Upper lobe of left lung (tissue), 6 donors: ENCODE measurements around the gene HTRA1. TPM values are rescaled to one million over a fixed set of nuclear protein-coding genes. Genes with fewer than 3 reads are reported as not detected.
A peak's percentile ranks its signal among the peaks of the same experiment; 100 is the strongest.

Experiments
- ATAC-seq, 2 donors: fragments of 200-7000 bp; cut with Tn5 transposase; one replicate each; pipeline ENCODE4 v1.9.1; 2022; ENCODE audit warnings: mild to moderate bottlenecking in 2 of 2, moderate library complexity in 2 of 2; ENCODE audit not compliant: low FRiP score in 2 of 2
- DNase-seq, 2 donors: peaks; one replicate each; pipeline ENCODE4 v3.0.0-alpha.2; 2019 to 2020
- H3K27ac ChIP-seq, 4 donors: fragments of 200-600 bp; sonication (generic); one replicate each; pipeline ENCODE4 v1.5.1; 2016 to 2019
- H3K27me3 ChIP-seq, 4 donors: fragments of 200-600 bp; sonication (generic); one replicate each; pipeline ENCODE4 v1.5.1; 2017 to 2019
- H3K36me3 ChIP-seq, 4 donors: fragments of 200-600 bp; sonication (generic); one replicate each; pipeline ENCODE4 v1.5.1; 2016 to 2019
- H3K4me1 ChIP-seq, 4 donors: fragments of 200-600 bp; sonication (generic); one replicate each; pipeline ENCODE4 v1.5.1; 2018 to 2019
- H3K4me3 ChIP-seq, 4 donors: fragments of 200-600 bp; sonication (generic); one replicate each; pipeline ENCODE4 v1.5.1; 2017 to 2019; ENCODE audit warnings: mild to moderate bottlenecking in 2 of 4, moderate library complexity in 1 of 4
- H3K9me3 ChIP-seq, 4 donors: fragments of 200-600 bp; sonication (generic); one replicate each; pipeline ENCODE4 v1.5.1; 2018 to 2019
- CTCF ChIP-seq, 6 experiments: fragments of 450-650 bp in 4 of 6; fragments of 200-600 bp in 2 of 6; sonication (generic) in 2 of 6; IDR thresholded peaks; one replicate each; pipeline ENCODE4 v1.5.1; 2016 to 2019; ENCODE audit warnings: antibody characterized with exemption in 6 of 6
- EP300 ChIP-seq, 4 donors: sonication (generic); formaldehyde crosslinking; IDR thresholded peaks; one replicate each; pipeline ENCODE4 v1.5.1; 2017; ENCODE audit warnings: antibody characterized with exemption in 4 of 4, control low read depth in 2 of 4
- POLR2A ChIP-seq, 4 donors: fragments of 450-650 bp; IDR thresholded peaks; one replicate each; pipeline ENCODE4 v1.5.1; 2016 to 2017; ENCODE audit warnings: antibody characterized with exemption in 4 of 4, mild to moderate bottlenecking in 2 of 4
- POLR2AphosphoS5 ChIP-seq, 2 donors: sonication (generic); formaldehyde crosslinking; IDR thresholded peaks; one replicate each; pipeline ENCODE4 v1.5.1; 2017; ENCODE audit warnings: antibody characterized with exemption in 2 of 2
- WGBS, 2 donors: methylation state at CpG; one replicate each; pipeline ENCODE4 v1.1.5; 2017 to 2018; 5-methylcytosine and 5-hydroxymethylcytosine counted together
- total RNA-seq, 6 donors: library from RNA; depleted of rRNA in 4 of 6; stranded (reverse); fragments of >200 nt in 4 of 6; gene quantifications; one replicate each; pipeline versions ENCODE4 v1.1.0 to v1.2.1, GENCODE V29; 2016 to 2021
- donor health status: DM: no; HTN: no; CAD: no; lungs with moderate emphysema.
- donor health status: DM: no; HTN: yes; CAD: no; lungs with severe emphysema.

The HTRA1 gene
- total RNA-seq, 6 donors from 2014 or later = 20.7 to 72.8 (median 36.2) TPM

DNA sequence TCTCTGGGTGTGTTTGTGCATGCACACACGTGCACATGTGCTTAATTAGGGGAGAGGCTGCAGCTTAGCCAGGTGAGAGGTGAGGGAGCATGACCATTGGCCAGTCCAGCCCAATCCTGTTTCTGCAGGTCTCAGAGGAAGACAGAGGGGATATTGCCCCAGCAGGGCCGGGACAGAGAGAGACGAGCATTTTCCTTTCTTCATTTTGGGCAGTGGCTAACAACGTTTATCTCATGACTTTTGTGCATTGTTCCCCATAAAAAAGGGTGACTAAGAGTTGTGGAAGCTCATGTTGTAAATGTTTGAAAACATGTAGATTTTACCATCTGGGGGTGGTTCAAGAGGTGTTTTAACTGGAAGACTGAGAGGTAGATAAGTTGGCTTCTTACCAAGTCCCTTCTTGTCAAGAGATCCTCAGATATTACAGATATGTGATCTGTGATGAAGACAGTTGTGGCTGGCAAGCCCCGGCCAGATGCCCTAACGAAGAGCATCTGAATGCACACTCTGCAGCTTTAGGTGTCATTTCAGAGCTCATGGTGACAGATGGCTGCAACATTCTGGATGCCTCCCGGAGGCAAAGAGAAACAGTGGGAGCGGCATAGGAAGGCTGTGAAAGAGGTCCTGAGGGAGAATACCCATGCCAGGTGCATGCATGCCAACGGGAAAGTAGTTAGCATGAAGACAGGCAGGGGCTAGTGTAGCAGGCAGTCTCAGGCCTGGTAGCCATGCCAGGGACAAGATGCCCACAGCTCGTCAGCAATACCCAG is 82.5 kb downstream of the HTRA1 start:
- no peak for DNase-seq
- Histone ChIP-seq H3K36me3 (no peaks in the 10 kb centered on the region), H3K4me1 (peaks cover 6 to 13% (median 9%) of the 10 kb centered on the region in 4 donors), H3K9me3 (no peaks in the 10 kb centered on the region), H3K27ac (no peak overlapping the region), H3K27me3 (no peaks in the 10 kb centered on the region), H3K4me3 (no peak overlapping the region)
- no peak for ATAC-seq
- WGBS, 2 donors = 83 to 85% methylated on average over 10 of the region's 10 CpGs
- no peak for TF ChIP-seq POLR2A (IDR thresholded peaks at IDR 0.05)
- no peak for TF ChIP-seq CTCF (IDR thresholded peaks at IDR 0.05)
- no peak for TF ChIP-seq POLR2AphosphoS5 (IDR thresholded peaks at IDR 0.05)
- TF ChIP-seq EP300 (IDR thresholded peaks at IDR 0.05) = no peak

- ATAC-seq = peak in 1 of 2 donors; percentile 49
- no peak for TF ChIP-seq CTCF (IDR thresholded peaks at IDR 0.05)
- TF ChIP-seq POLR2AphosphoS5 (IDR thresholded peaks at IDR 0.05) = no peak
- TF ChIP-seq EP300 (IDR thresholded peaks at IDR 0.05) = no peak
- TF ChIP-seq POLR2A (IDR thresholded peaks at IDR 0.05) = no peak
- no peak overlapping the region for H3K4me3 ChIP-seq
- no peaks in the 10 kb centered on the region for H3K36me3 ChIP-seq
- WGBS, 2 donors = 75 to 80% methylated on average over 6 to 8 of the region's 8 CpGs
- peak in 1 of 2 donors; percentile 54 for DNase-seq
- H3K27me3 ChIP-seq = no peaks in the 10 kb centered on the region
- no peaks in the 10 kb centered on the region for H3K9me3 ChIP-seq
- H3K4me1 ChIP-seq = peaks cover 6 to 13% (median 9%) of the 10 kb centered on the region in 4 donors
- no peak overlapping the region for H3K27ac ChIP-seq
These were observed 83.1 kb downstream of the HTRA1 start for GRCh38 chr10:122544493-122544892.

DNA sequence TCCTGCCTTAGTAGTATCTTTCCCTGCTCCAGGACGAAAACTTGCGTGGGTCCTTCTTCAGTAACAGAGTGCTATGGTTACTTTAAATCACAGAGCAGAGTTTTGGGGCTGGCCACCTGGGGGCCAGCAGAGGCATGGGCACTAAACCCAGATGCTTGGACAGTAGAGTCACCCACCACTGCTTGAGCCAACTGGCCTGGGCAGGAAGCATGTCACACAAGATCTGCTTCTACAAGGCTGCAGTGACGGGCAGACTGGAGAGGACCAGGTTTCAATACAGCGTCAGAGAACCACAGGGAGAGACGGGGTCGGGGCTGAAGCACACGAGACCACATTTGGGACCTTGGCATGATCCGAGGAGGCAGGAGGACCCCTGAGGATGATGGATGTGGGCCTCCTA is 84.9 kb downstream of the HTRA1 start:
- H3K27ac ChIP-seq = no peak overlapping the region
- H3K4me1 ChIP-seq = peaks cover 4 to 20% (median 10%) of the 10 kb centered on the region in 4 donors
- H3K27me3 ChIP-seq = no peaks in the 10 kb centered on the region
- no peak overlapping the region for H3K4me3 ChIP-seq
- H3K9me3 ChIP-seq = no peaks in the 10 kb centered on the region
- H3K36me3 ChIP-seq = no peaks in the 10 kb centered on the region
- WGBS, 2 donors = 93 to 98% methylated on average over 8 of the region's 8 CpGs
- TF ChIP-seq EP300 (IDR thresholded peaks at IDR 0.05) = no peak
- no peak for TF ChIP-seq POLR2A (IDR thresholded peaks at IDR 0.05)
- no peak for TF ChIP-seq CTCF (IDR thresholded peaks at IDR 0.05)
- no peak for TF ChIP-seq POLR2AphosphoS5 (IDR thresholded peaks at IDR 0.05)
- no peak for DNase-seq
- ATAC-seq = no peak

DNA sequence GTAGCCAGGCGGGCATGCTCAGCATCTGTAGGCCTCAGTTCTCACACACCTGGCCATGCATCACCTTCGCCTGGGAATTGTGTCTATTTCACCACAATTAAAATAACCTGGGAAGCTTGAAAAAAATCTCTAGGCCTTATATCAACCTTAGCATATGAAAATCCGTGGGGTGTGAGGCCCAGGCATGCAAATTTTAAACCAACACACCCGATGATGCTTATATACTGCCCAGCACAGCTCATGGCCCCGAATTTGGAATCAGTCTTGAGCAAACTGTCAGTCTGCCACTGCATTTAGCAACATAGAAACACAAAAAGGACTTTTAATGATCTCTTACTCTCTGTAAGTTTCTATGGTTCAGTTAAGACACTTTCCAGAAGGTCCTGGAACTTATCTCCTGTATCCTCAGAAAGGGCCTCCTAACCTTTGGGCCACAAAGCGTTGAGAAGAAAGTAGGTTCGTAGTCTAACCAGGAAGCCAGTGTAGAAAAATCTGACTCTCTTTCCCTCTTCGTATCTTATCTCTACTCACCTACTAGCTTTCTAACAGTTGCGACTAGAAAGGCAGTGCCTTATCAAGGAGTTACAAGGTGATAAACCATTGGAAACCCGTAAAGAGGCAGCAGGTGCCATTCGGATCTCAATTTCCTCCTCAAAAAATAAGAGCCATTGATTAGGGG is 87.2 kb downstream of the HTRA1 start:
- Histone ChIP-seq H3K27ac (no peak overlapping the region), H3K9me3 (no peaks in the 10 kb centered on the region), H3K4me3 (no peak overlapping the region), H3K4me1 (peaks cover 0 to 19% (median 4%) of the 10 kb centered on the region in 4 donors), H3K27me3 (no peaks in the 10 kb centered on the region), H3K36me3 (no peaks in the 10 kb centered on the region)
- peak in 1 of 2 donors; percentile 0 for DNase-seq
- no peak for ATAC-seq
- WGBS, 2 donors = 90 to 96% methylated on average over 11 of the region's 11 CpGs
- TF ChIP-seq CTCF (IDR thresholded peaks at IDR 0.05) (no peak), EP300 (IDR thresholded peaks at IDR 0.05) (no peak), POLR2A (IDR thresholded peaks at IDR 0.05) (no peak)
